ENCODE measurements around the gene ATXN1. TPM values are rescaled to one million over a fixed set of nuclear protein-coding genes. Genes with fewer than 3 reads are reported as not detected.
A peak's percentile ranks its signal among the peaks of the same experiment; 100 is the strongest.

The ATXN1 gene
- total RNA-seq, 4 donors from 2014 or later, result 48.7 to 166 (median 105) TPM

DNA sequence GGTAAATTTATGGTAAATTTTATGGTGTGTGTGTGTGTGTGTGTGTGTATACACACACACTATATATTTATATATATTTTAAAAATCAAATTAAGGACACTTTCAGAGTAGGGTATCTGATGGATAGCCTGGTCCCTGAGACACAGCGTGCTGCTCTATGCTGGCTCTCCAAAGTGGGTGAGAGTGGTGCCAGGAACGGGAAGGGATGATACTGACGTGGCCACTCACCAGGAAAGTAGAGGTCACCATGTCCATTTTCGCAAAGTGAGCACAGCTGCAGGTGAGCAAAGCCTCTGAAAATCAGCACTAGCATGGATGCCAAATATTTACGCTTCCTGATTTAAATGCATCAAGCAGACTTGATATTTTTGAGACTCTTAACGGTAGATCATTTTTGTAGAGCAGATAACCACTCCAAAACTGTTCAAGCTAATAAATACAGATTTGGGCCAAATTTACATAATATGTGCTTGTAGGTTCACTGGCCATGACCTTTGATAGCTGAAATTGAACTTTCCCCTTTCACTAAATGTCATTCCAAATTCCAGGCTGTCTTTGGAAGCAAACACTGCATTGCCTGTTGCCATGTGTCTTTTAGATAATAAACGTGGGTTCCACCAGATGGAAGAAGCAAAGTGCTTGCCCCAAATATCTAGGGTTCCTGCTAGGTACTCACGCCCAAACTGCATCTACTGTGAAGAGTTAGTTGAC, 116.6 kb downstream of the ATXN1 start:
- 92% methylated on average over 6 to 8 of the region's 8 CpGs for WGBS, 2 donors (ENCODE audit: low coverage in 1 of 2)
- H3K4me1 ChIP-seq, result no peaks in the 10 kb centered on the region
- in situ Hi-C loops (cut with MboI; ENCODE audit: low pct_ligation_motif_present in 1 of 4, low pct_unique_long_range_greater_than_20kb in 1 of 4, low sequenced_read_pairs in 3 of 4), result no loop called here
- no peak overlapping the region for H3K4me3 ChIP-seq
- H3K27me3 ChIP-seq, result no peaks in the 10 kb centered on the region
- no peaks in the 10 kb centered on the region for H3K9me3 ChIP-seq
- intact Hi-C loops (cut with DNase I; ENCODE audit: low total_unique reads), result no loop called here
- no peaks in the 10 kb centered on the region for H3K36me3 ChIP-seq
- TF ChIP-seq POLR2AphosphoS5 (IDR thresholded peaks at IDR 0.05) (no peak), POLR2A (IDR thresholded peaks at IDR 0.05) (no peak), EP300 (IDR thresholded peaks at IDR 0.05; ENCODE audit: low read depth) (no peak)
- TF ChIP-seq, protein P1, sequence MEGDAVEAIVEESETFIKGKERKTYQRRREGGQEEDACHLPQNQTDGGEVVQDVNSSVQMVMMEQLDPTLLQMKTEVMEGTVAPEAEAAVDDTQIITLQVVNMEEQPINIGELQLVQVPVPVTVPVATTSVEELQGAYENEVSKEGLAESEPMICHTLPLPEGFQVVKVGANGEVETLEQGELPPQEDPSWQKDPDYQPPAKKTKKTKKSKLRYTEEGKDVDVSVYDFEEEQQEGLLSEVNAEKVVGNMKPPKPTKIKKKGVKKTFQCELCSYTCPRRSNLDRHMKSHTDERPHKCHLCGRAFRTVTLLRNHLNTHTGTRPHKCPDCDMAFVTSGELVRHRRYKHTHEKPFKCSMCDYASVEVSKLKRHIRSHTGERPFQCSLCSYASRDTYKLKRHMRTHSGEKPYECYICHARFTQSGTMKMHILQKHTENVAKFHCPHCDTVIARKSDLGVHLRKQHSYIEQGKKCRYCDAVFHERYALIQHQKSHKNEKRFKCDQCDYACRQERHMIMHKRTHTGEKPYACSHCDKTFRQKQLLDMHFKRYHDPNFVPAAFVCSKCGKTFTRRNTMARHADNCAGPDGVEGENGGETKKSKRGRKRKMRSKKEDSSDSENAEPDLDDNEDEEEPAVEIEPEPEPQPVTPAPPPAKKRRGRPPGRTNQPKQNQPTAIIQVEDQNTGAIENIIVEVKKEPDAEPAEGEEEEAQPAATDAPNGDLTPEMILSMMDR (IDR thresholded peaks at IDR 0.05), result no peak
- no peak overlapping the region for H3K27ac ChIP-seq
- no peak for DNase-seq

DNA sequence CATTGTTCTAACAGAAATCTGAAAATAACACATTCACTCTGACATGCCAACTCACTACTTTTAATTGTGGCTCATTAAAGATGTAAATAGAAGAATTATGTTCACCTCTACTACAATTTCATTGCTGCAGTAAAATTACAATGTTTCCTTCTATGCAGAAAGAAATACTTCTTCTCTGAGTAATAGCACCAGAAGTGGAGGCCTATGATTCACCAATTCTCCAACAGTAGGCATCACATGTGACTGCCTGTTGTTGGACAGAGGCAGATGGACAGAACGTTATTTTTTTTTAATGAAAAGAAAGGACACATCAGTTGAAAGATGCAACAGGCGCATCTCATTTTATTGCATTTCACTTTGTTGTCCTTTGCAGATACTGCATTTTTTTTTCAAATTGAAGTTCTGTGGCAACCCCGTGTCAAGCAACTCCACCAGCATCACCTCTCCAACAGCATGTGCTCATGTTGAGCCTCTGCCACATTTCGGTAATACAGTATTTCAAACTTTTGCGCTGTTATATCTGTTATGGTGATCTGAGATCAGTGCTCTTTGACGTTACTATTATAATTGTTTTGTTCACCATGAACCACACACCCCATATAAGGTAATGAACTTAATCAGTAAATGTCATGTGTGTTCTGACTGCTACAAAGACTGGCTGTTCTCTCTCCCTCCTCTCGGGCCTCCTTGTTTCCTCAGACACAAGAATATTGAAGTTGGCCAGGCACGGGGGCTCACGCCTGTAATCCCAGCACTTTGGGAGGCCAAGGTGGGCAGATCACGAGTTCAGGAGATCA, 121.4 kb downstream of the ATXN1 start:
- WGBS, 2 donors (ENCODE audit: low coverage in 1 of 2), result 84 to 85% methylated on average over 7 to 10 of the region's 10 CpGs
- intact Hi-C loops (cut with DNase I; ENCODE audit: low total_unique reads) (no loop called here), in situ Hi-C loops (cut with MboI; ENCODE audit: low pct_ligation_motif_present in 1 of 4, low pct_unique_long_range_greater_than_20kb in 1 of 4, low sequenced_read_pairs in 3 of 4) (no loop called here)
- DNase-seq, result no peak
- Histone ChIP-seq H3K9me3 (no peaks in the 10 kb centered on the region), H3K4me1 (peaks cover 0 to 5% (median 0%) of the 10 kb centered on the region in 4 donors), H3K27me3 (no peaks in the 10 kb centered on the region), H3K4me3 (no peak overlapping the region), H3K36me3 (no peaks in the 10 kb centered on the region), H3K27ac (no peak overlapping the region)
- no peak for TF ChIP-seq POLR2A (IDR thresholded peaks at IDR 0.05)

DNA sequence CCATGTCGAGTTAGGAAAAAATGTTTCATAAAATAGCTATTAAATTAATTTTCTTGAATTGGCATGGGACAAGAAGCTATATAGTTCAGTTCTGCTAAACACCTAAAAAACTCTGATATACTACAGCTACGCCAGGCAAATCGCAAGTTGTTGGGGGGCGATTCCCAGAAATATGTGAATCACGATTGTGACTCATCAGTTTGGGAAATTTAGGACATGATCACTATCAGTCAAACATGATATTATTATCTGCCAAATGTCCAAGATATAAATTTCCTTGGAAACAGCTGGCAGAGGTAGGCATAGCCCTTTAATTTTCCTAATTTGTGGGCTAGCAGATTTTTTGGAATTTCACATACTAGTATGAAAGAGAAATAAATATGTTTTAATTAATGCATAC, 123.6 kb downstream of the ATXN1 start:
- Histone ChIP-seq H3K4me3 (no peak overlapping the region), H3K9me3 (no peaks in the 10 kb centered on the region), H3K36me3 (no peaks in the 10 kb centered on the region), H3K27me3 (no peaks in the 10 kb centered on the region), H3K27ac (no peak overlapping the region), H3K4me1 (peaks cover 0 to 9% (median 2%) of the 10 kb centered on the region in 4 donors)
- TF ChIP-seq, protein P1 (IDR thresholded peaks at IDR 0.05), result no peak
- TF ChIP-seq POLR2A (IDR thresholded peaks at IDR 0.05) (no peak), POLR2AphosphoS5 (IDR thresholded peaks at IDR 0.05) (no peak), EP300 (IDR thresholded peaks at IDR 0.05; ENCODE audit: low read depth) (no peak)
- 60 to 96% methylated on average over 5 of the region's 5 CpGs for whole genome bisulfite sequencing, 2 donors (ENCODE audit: low coverage in 1 of 2)
- in situ Hi-C loops (cut with MboI; ENCODE audit: low pct_ligation_motif_present in 1 of 4, low pct_unique_long_range_greater_than_20kb in 1 of 4, low sequenced_read_pairs in 3 of 4), result no loop called here
- no peak for DNase-seq
- intact Hi-C loops (cut with DNase I; ENCODE audit: low total_unique reads), result no loop called here

DNA sequence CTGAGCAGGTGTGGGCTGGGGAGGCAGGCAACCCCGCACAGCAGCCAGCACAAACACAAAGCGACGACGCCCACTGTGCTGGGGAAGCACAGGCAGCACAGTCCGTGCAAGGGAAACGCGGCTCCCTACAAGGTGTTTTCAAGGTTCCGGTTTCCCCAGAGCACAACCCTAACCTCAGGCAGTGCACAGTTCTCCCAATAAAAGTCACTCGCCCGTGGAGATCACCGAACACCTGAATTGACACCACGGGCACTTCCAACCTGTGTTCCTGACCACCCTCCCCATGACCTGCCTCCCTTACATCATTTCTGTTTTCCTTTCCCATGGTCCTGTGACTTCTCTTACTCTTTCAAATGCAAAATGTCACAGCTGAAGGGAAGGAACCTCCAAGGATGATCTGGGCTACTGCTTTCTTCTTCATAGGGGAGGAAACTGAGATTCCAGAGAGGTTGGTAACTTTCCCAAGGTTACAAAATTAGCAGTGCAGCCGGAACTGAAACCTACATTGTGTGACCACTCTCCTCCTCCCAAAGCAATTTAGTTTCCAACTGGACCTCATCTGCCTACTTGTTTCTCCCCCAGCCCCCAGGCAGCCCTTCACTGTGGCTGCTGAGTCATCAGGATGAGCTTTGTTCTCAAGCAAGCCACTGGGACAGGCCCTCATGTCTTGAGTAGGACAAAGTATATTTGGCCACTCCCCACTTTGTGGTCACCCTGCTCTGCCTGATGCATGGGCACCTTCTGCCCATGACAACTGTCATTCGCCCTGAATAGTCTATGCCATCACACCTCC, 125.3 kb downstream of the ATXN1 start:
- Histone ChIP-seq H3K27ac (peak overlapping the region in 1 of 4 donors; percentile 28), H3K4me3 (no peak overlapping the region), H3K4me1 (peaks cover 0 to 9% (median 2%) of the 10 kb centered on the region in 4 donors), H3K9me3 (no peaks in the 10 kb centered on the region), H3K36me3 (no peaks in the 10 kb centered on the region), H3K27me3 (no peaks in the 10 kb centered on the region)
- 72 to 91% methylated on average over 12 to 14 of the region's 14 CpGs for WGBS, 2 donors (ENCODE audit: low coverage in 1 of 2)
- DNase-seq, result peak; percentile 15
- intact Hi-C loops (cut with DNase I; ENCODE audit: low total_unique reads), result no loop called here
- in situ Hi-C loops (cut with MboI; ENCODE audit: low pct_ligation_motif_present in 1 of 4, low pct_unique_long_range_greater_than_20kb in 1 of 4, low sequenced_read_pairs in 3 of 4), result no loop called here
- TF ChIP-seq POLR2A (IDR thresholded peaks at IDR 0.05), result no peak
- TF ChIP-seq EP300 (IDR thresholded peaks at IDR 0.05; ENCODE audit: low read depth), result no peak
- no peak for TF ChIP-seq POLR2AphosphoS5 (IDR thresholded peaks at IDR 0.05)
- TF ChIP-seq, protein P1 (IDR thresholded peaks at IDR 0.05), result no peak

Measured in transverse colon (tissue), 4 donors.